ENCODE data around the gene GREB1. TPM values are rescaled to one million over a fixed set of nuclear protein-coding genes. Genes with fewer than 3 reads are reported as not detected.

The GREB1 gene
- total RNA-seq, 1 experiment from 2014 or later = 1.3 TPM

- TF ChIP-seq EZH2 (IDR thresholded peaks at IDR 0.05; ENCODE audit: borderline replicate concordance, low read depth, low read length, poor library complexity, severe bottlenecking) (no peak), CTCF (conservative IDR thresholded peaks at IDR 0.05; ENCODE audit: low read depth, low read length) (no peak)
- ChIA-PET CTCF (interaction anchor here (0.6 kb wide), 1 partner anchor 1320 kb away, joined by 5 read pairs; no protein-coding TSS in a partner anchor), POLR2A (ENCODE audit: low non-redundant PET) (no interaction called here)
- no peaks in the 10 kb centered on the region for H3K36me3 ChIP-seq (ENCODE audit: insufficient read depth, low read length, poor library complexity, severe bottlenecking)
- BruUV-seq (replicated peaks) = no TSS peak
- no peaks in the 10 kb centered on the region for H3K4me1 ChIP-seq (ENCODE audit: insufficient read depth, low read length, poor library complexity, severe bottlenecking)
- H3K27ac ChIP-seq (ENCODE audit: low read depth, low read length, poor library complexity, severe bottlenecking) = no peak overlapping the region
- no peaks in the 10 kb centered on the region for H3K27me3 ChIP-seq (replicated peaks; ENCODE audit: insufficient read depth, low read depth, low read length, poor library complexity)
- no peaks in the 10 kb centered on the region for H3K9me3 ChIP-seq (ENCODE audit: low read depth, low read length, poor library complexity, severe bottlenecking)
- intact Hi-C loops (cut with micrococcal nuclease; ENCODE audit: unreplicated experiment) = no loop called here
- H3K4me3 ChIP-seq (ENCODE audit: low read depth, low read length, poor library complexity, severe bottlenecking) = no peak overlapping the region
- DNase-seq (ENCODE audit: low spot score) = no peak
These were observed 112.7 kb downstream of the GREB1 start for GRCh38 chr2:11646530-11646929.

GRCh38 chr2:11647834-11648600 is 114.2 kb downstream of the GREB1 start:
- no peak for DNase-seq (ENCODE audit: low spot score)
- CTCF ChIA-PET = no interaction called here
- Histone ChIP-seq H3K36me3 (ENCODE audit: insufficient read depth, low read length, poor library complexity, severe bottlenecking) (no peaks in the 10 kb centered on the region), H3K4me3 (ENCODE audit: low read depth, low read length, poor library complexity, severe bottlenecking) (no peak overlapping the region), H3K27ac (ENCODE audit: low read depth, low read length, poor library complexity, severe bottlenecking) (no peak overlapping the region), H3K9me3 (ENCODE audit: low read depth, low read length, poor library complexity, severe bottlenecking) (no peaks in the 10 kb centered on the region), H3K27me3 (replicated peaks; ENCODE audit: insufficient read depth, low read depth, low read length, poor library complexity) (no peaks in the 10 kb centered on the region), H3K4me1 (ENCODE audit: insufficient read depth, low read length, poor library complexity, severe bottlenecking) (no peaks in the 10 kb centered on the region)
- BruUV-seq (replicated peaks) = no TSS peak
- intact Hi-C loops (cut with micrococcal nuclease; ENCODE audit: unreplicated experiment) = no loop called here
- TF ChIP-seq EZH2 (IDR thresholded peaks at IDR 0.05; ENCODE audit: borderline replicate concordance, low read depth, low read length, poor library complexity, severe bottlenecking) (no peak), CTCF (conservative IDR thresholded peaks at IDR 0.05; ENCODE audit: low read depth, low read length) (peak; percentile 21; the same call in 1 of the 2 replicates)
- POLR2A ChIA-PET (ENCODE audit: low non-redundant PET) = no interaction called here

DNA sequence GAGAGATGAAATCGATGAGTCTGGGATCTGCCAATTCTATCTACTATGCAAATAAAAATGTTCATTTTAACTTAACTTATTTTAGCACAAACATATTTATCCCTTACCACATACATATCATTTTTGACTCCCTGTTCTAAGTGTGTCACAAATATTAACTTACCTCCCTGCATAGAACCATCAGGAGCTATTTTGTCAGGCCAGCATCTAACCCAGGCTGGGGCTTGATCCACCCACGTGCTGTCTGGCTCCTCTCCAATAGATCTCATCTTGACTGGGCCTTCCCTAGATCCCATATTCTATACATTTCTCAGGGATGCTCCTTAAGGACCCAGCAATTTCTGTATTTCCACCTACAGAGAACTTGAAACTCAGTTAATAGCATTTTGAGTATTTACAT is 115.2 kb downstream of the GREB1 start:
- TF ChIP-seq EZH2 (IDR thresholded peaks at IDR 0.05; ENCODE audit: borderline replicate concordance, low read depth, low read length, poor library complexity, severe bottlenecking) (no peak), CTCF (conservative IDR thresholded peaks at IDR 0.05; ENCODE audit: low read depth, low read length) (no peak)
- Histone ChIP-seq H3K9me3 (ENCODE audit: low read depth, low read length, poor library complexity, severe bottlenecking) (no peaks in the 10 kb centered on the region), H3K36me3 (ENCODE audit: insufficient read depth, low read length, poor library complexity, severe bottlenecking) (no peaks in the 10 kb centered on the region), H3K27ac (ENCODE audit: low read depth, low read length, poor library complexity, severe bottlenecking) (no peak overlapping the region), H3K4me3 (ENCODE audit: low read depth, low read length, poor library complexity, severe bottlenecking) (no peak overlapping the region), H3K27me3 (replicated peaks; ENCODE audit: insufficient read depth, low read depth, low read length, poor library complexity) (no peaks in the 10 kb centered on the region), H3K4me1 (ENCODE audit: insufficient read depth, low read length, poor library complexity, severe bottlenecking) (no peaks in the 10 kb centered on the region)
- ChIA-PET POLR2A (ENCODE audit: low non-redundant PET) (no interaction called here), CTCF (no interaction called here)
- no peak for DNase-seq (ENCODE audit: low spot score)
- no TSS peak for BruUV-seq (replicated peaks)
- intact Hi-C loops (cut with micrococcal nuclease; ENCODE audit: unreplicated experiment) = no loop called here
